GM12878 (cell line): ENCODE data around the gene SLC7A10. TPM values are rescaled to one million over a fixed set of nuclear protein-coding genes. Genes with fewer than 3 reads are reported as not detected.

Experiments
- ATAC-seq: fragments of 200-7000 bp; cut with Tn5 transposase; 3 replicates; pipeline ENCODE4 v1.9.1; 2020; ENCODE audit warnings: mild to moderate bottlenecking, moderate library complexity
- BruUV-seq: library from RNA; stranded (reverse); fragments of 400-500 nt; replicated peaks from 2 replicates; lab custom pipeline; 2021; lab: Mats Ljungman, UMichigan
- CTCF ChIA-PET: fragments of 300-600 bp; sonication (Branson Sonifier 250); formaldehyde crosslinking; extraction: SDS; loops from one replicate; lab custom pipeline; 2021; ENCODE audit warnings: inconsistent platforms; lab: Yijun Ruan, JAX
- POLR2A ChIA-PET: fragments of 350-600 bp; formaldehyde crosslinking; extraction: SDS; loops from one replicate; lab custom pipeline; 2021; ENCODE audit warnings: inconsistent platforms; lab: Charles Lee
- RAD21 ChIA-PET: fragments of 300-600 bp; sonication (Branson Sonifier 250); formaldehyde crosslinking; loops from one replicate; lab custom pipeline; 2023; ENCODE audit warnings: antibody characterized with exemption; ENCODE audit not compliant: unreplicated experiment; lab: Charles Lee
- SMC1A ChIA-PET: fragments of 300-600 bp; sonication (Branson Sonifier 250); formaldehyde crosslinking; loops from one replicate; lab custom pipeline; 2023; ENCODE audit not compliant: unreplicated experiment, uncharacterized antibody; lab: Charles Lee
- DNase-seq: peaks from one replicate; pipeline ENCODE4 v3.0.0-alpha.2; 2011; ENCODE audit warnings: low read depth, low spot score
- FAIRE-seq: peaks from 3 replicates; lab custom pipeline; 2011; peaks lifted over from hg19 to GRCh38; lab: Jason Lieb, UNC
- H2AFZ ChIP-seq: 2 replicates; pipeline ENCODE4 v1.6.0; 2011; ENCODE audit warnings: low read depth, low read length, control low read depth; ENCODE audit not compliant: control insufficient read depth
- H3K27ac ChIP-seq: 2 replicates; pipeline ENCODE4 v1.5.1; 2011; ENCODE audit warnings: control low read depth; ENCODE audit not compliant: control insufficient read depth, insufficient read depth
- H3K27me3 ChIP-seq, 2 experiments: replicated peaks in 1 of 2; 2 replicates each; pipeline versions ENCODE4 v1.6.0 to v1.6.1; 2011; ENCODE audit warnings: low read length in 1 of 2; ENCODE audit not compliant: control insufficient read depth in 2 of 2, insufficient read depth in 2 of 2
- H3K36me3 ChIP-seq, 2 experiments: 2 replicates each; pipeline ENCODE4 v1.5.1; 2011; ENCODE audit warnings: low read length in 1 of 2; ENCODE audit not compliant: control insufficient read depth in 2 of 2, insufficient read depth in 2 of 2
- H3K4me1 ChIP-seq: 2 replicates; pipeline ENCODE4 v1.6.1; 2011; ENCODE audit warnings: mild to moderate bottlenecking, low read length, moderate library complexity, mixed read lengths; ENCODE audit not compliant: control insufficient read depth, insufficient read depth
- H3K4me2 ChIP-seq: 2 replicates; pipeline ENCODE4 v1.6.0; 2011; ENCODE audit warnings: control low read depth; ENCODE audit not compliant: control insufficient read depth, insufficient read depth
- H3K4me3 ChIP-seq: fragments of 200-600 bp; sonication (generic); 2 replicates; pipeline ENCODE4 v1.5.1; 2016
- H3K79me2 ChIP-seq: 2 replicates; pipeline ENCODE4 v1.6.0; 2011; ENCODE audit warnings: low read length; ENCODE audit not compliant: control insufficient read depth, insufficient read depth
- H3K9ac ChIP-seq: 2 replicates; pipeline ENCODE4 v1.8.0; 2011; ENCODE audit warnings: low read length, control low read depth, mixed read lengths; ENCODE audit not compliant: control insufficient read depth, insufficient read depth
- H3K9me3 ChIP-seq: replicated peaks from 3 replicates; pipeline ENCODE4 v1.5.1; 2011; ENCODE audit warnings: mild to moderate bottlenecking, low read length; ENCODE audit not compliant: control insufficient read depth, insufficient read depth
- H4K20me1 ChIP-seq: 2 replicates; pipeline ENCODE4 v1.6.0; 2011; ENCODE audit not compliant: control insufficient read depth, insufficient read depth
- CREB1 ChIP-seq: IDR thresholded peaks from 2 replicates; pipeline ENCODE4 v1.6.1; 2012; ENCODE audit warnings: low read depth, mild to moderate bottlenecking, inconsistent platforms
- CUX1 ChIP-seq: IDR thresholded peaks from 2 replicates; pipeline ENCODE4 v1.6.1; 2012; ENCODE audit warnings: improper control_type of control experiment, low read depth, low read length; ENCODE audit not compliant: insufficient replicate concordance
- EP300 ChIP-seq, 2 experiments: fragments of 150-350 bp in 1 of 2; IDR thresholded peaks; 2 replicates each; pipeline ENCODE4 v1.6.1; 2011 to 2012; ENCODE audit warnings: low read depth in 2 of 2, low read length in 2 of 2, borderline replicate concordance in 1 of 2, improper control_type of control experiment in 1 of 2, inconsistent platforms in 1 of 2; ENCODE audit not compliant: control insufficient read depth in 1 of 2
- HDAC6 ChIP-seq: fragments of 200-600 bp; sonication (generic); IDR thresholded peaks from one replicate; pipeline ENCODE4 v1.8.0; 2017; ENCODE audit warnings: antibody characterized with exemption; ENCODE audit not compliant: unreplicated experiment
- IRF5 ChIP-seq: fragments of 450-650 bp; IDR thresholded peaks from 2 replicates; pipeline ENCODE4 v1.6.1; 2017; ENCODE audit warnings: borderline replicate concordance
- PAX5 ChIP-seq: IDR thresholded peaks from 2 replicates; pipeline ENCODE4 v1.6.1; 2011; ENCODE audit warnings: low read depth, low read length, borderline replicate concordance
- RFX5 ChIP-seq: IDR thresholded peaks from 2 replicates; pipeline ENCODE4 v1.6.1; 2011; ENCODE audit warnings: low read depth, low read length, improper control_type of control experiment
- SMC3 ChIP-seq: IDR thresholded peaks from 2 replicates; pipeline ENCODE4 v1.6.1; 2011; ENCODE audit warnings: low read length, improper control_type of control experiment, borderline replicate concordance
- SREBF2 ChIP-seq: IDR thresholded peaks from 2 replicates; pipeline ENCODE4 v1.6.1; 2012; ENCODE audit warnings: mild to moderate bottlenecking, low read length
- SRF ChIP-seq, 2 experiments: IDR thresholded peaks; 2 replicates each; pipeline ENCODE4 v1.6.1; 2011; ENCODE audit warnings: low read depth in 2 of 2, low read length in 2 of 2, mild to moderate bottlenecking in 1 of 2, moderate library complexity in 1 of 2
- TARDBP ChIP-seq: IDR thresholded peaks from 2 replicates; pipeline ENCODE4 v1.6.1; 2016; ENCODE audit warnings: borderline replicate concordance
- WRNIP1 ChIP-seq: IDR thresholded peaks from 2 replicates; pipeline ENCODE4 v1.6.1; 2011; ENCODE audit warnings: low read depth, low read length, improper control_type of control experiment, borderline replicate concordance
- WGBS: methylation state at CpG from one replicate; pipeline ENCODE4 v1.1.6; 2016; ENCODE audit warnings: low lambda C conversion rate; ENCODE audit not compliant: insufficient replicate concordance, insufficient coverage; ENCODE audit errors: missing lambda C conversion rate; 5-methylcytosine and 5-hydroxymethylcytosine counted together
- in situ Hi-C: fragments of 300-500 bp; cut with MboI; formaldehyde crosslinking; loops from 9 replicates; pipeline ENCODE4 v1.14.3; 2018; ENCODE audit warnings: mixed read lengths
- intact Hi-C: fragments of 100-400 bp; cut with micrococcal nuclease; formaldehyde crosslinking; loops from one replicate; pipeline ENCODE4 v1.14.2; 2022; ENCODE audit not compliant: unreplicated experiment
- polyA plus RNA-seq, 11 experiments: library from polyadenylated mRNA; depleted of rRNA in 4 of 11; unstranded in 6 of 11; stranded (reverse) in 5 of 11; fragments of >200 nt; fragmentation: Nextera tagmentation in 4 of 11; fragmentation: Illumina TruSeq in 1 of 11; extraction: Ambion mirVana in 4 of 11; extraction: Trizol in 1 of 11; gene quantifications; 1 replicate in 1 of 11; 2 replicates in 10 of 11; pipeline versions ENCODE4 v1.2.1 to v1.2.3, GENCODE V29; 2011 to 2016; ENCODE audit warnings: inconsistent platforms in 2 of 11, missing spikeins in 2 of 11, low read depth in 1 of 11
- total RNA-seq, 4 experiments: library from RNA; depleted of rRNA in 3 of 4; stranded (reverse); fragments of >200 nt in 3 of 4; fragmentation: Illumina TruSeq in 1 of 4; extraction: Trizol in 1 of 4; gene quantifications; 2 replicates each; pipeline versions ENCODE4 v1.2.1 to v1.2.3, GENCODE V29; 2013 to 2021
- TF ChIP-seq, protein P1 (sequence below), 3 experiments: IDR thresholded peaks in 2 of 3; conservative IDR thresholded peaks in 1 of 3; 2 replicates each; pipeline ENCODE4 v1.5.1; 2011; ENCODE audit warnings: low read depth in 3 of 3, low read length in 3 of 3, mild to moderate bottlenecking in 3 of 3, control low read depth in 2 of 3, moderate library complexity in 2 of 3, inconsistent platforms in 1 of 3, mixed read lengths in 1 of 3; ENCODE audit not compliant: control insufficient read depth in 2 of 3, insufficient read depth in 1 of 3; ENCODE audit errors: extremely low read depth in 1 of 3
- TF ChIP-seq, protein P2 (sequence below): fragments of 450-650 bp; IDR thresholded peaks from 2 replicates; pipeline ENCODE4 v1.6.1; 2017; ENCODE audit warnings: low read depth, mild to moderate bottlenecking, moderate library complexity

SLC7A10 gene
- total and polyA plus RNA-seq, 10 of the 15 experiments (the other 5 are each of a cell fraction or from before 2014, with no cell fraction given) = not detected

DNA sequence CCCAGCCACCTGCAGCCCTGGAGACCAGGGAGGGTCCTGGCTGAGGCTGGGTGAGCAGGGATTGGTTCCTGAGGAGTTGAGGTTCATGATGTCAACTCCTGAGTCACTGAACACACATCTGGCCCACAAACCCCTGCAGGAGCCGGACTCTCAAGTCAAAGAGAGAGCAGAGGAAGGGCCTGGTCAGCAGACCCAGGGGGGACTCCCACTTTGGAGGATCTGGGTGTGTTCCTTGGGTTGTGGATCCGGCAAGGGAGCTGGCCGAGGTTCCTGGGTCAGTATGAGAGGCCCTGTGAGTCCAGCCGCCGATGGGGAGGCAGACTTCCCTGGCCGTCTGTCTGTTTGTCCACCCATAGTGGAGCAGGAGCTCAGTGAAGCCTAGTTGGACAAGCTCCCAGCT is 4.0 kb downstream of the SLC7A10 start:
- Histone ChIP-seq H2AFZ (no peak overlapping the region), H3K4me1 (no peaks in the 10 kb centered on the region), H4K20me1 (no peaks in the 10 kb centered on the region), H3K4me3 (no peak overlapping the region), H3K4me2 (no peak overlapping the region), H3K27me3 (peaks cover 5 to 12% of the 10 kb centered on the region in 2 experiments; a peak in 3 of 4 replicates), H3K27ac (no peak overlapping the region), H3K36me3 (no peaks in the 10 kb centered on the region), H3K9me3 (no peaks in the 10 kb centered on the region; the same call in 2 of the 3 replicates), H3K9ac (no peak overlapping the region), H3K79me2 (no peaks in the 10 kb centered on the region)
- CTCF ChIA-PET = no interaction called here
- no peak for FAIRE-seq
- POLR2A ChIA-PET = no interaction called here
- RAD21 ChIA-PET = no interaction called here
- in situ Hi-C loops (no loop called here), intact Hi-C loops (no loop called here)
- 48% methylated on average over 6 of the region's 6 CpGs for WGBS
- no peak for ATAC-seq
- no TSS peak for BruUV-seq
- DNase-seq = no peak
- SMC1A ChIA-PET = no interaction called here
- TF ChIP-seq WRNIP1 = no peak
- no peak for TF ChIP-seq CUX1
- no peak for TF ChIP-seq EP300 (IDR thresholded peaks at IDR 0.05; ENCODE audit: borderline replicate concordance in 1 of 2, control insufficient read depth in 1 of 2, low read depth in 2 of 2, low read length in 2 of 2)
- no peak for TF ChIP-seq PAX5
- TF ChIP-seq SREBF2 = no peak
- TF ChIP-seq, protein P1, sequence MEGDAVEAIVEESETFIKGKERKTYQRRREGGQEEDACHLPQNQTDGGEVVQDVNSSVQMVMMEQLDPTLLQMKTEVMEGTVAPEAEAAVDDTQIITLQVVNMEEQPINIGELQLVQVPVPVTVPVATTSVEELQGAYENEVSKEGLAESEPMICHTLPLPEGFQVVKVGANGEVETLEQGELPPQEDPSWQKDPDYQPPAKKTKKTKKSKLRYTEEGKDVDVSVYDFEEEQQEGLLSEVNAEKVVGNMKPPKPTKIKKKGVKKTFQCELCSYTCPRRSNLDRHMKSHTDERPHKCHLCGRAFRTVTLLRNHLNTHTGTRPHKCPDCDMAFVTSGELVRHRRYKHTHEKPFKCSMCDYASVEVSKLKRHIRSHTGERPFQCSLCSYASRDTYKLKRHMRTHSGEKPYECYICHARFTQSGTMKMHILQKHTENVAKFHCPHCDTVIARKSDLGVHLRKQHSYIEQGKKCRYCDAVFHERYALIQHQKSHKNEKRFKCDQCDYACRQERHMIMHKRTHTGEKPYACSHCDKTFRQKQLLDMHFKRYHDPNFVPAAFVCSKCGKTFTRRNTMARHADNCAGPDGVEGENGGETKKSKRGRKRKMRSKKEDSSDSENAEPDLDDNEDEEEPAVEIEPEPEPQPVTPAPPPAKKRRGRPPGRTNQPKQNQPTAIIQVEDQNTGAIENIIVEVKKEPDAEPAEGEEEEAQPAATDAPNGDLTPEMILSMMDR (IDR thresholded peaks at IDR 0.05 in 2 of 3, conservative IDR thresholded peaks at IDR 0.05 in 1 of 3; ENCODE audit: control insufficient read depth in 2 of 3, extremely low read depth in 1 of 3, insufficient read depth in 1 of 3, low read depth in 3 of 3, low read length in 3 of 3) = no peak
- TF ChIP-seq RFX5 = no peak
- TF ChIP-seq, protein P2, sequence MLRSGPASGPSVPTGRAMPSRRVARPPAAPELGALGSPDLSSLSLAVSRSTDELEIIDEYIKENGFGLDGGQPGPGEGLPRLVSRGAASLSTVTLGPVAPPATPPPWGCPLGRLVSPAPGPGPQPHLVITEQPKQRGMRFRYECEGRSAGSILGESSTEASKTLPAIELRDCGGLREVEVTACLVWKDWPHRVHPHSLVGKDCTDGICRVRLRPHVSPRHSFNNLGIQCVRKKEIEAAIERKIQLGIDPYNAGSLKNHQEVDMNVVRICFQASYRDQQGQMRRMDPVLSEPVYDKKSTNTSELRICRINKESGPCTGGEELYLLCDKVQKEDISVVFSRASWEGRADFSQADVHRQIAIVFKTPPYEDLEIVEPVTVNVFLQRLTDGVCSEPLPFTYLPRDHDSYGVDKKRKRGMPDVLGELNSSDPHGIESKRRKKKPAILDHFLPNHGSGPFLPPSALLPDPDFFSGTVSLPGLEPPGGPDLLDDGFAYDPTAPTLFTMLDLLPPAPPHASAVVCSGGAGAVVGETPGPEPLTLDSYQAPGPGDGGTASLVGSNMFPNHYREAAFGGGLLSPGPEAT = no peak
- TF ChIP-seq IRF5 = no peak
- TF ChIP-seq HDAC6 = no peak
- TF ChIP-seq SMC3 = no peak
- no peak for TF ChIP-seq TARDBP
- TF ChIP-seq SRF (IDR thresholded peaks at IDR 0.05; ENCODE audit: low read depth in 2 of 2, low read length in 2 of 2) = no peak
- TF ChIP-seq CREB1 = no peak
